Liver (tissue), 9 donors: ENCODE data around the gene IQCF2. TPM values are rescaled to one million over a fixed set of nuclear protein-coding genes. Genes with fewer than 3 reads are reported as not detected.

ENCODE experiments used
- DNase-seq: peaks from one replicate; pipeline ENCODE4 v3.0.0-alpha.2; 2017; ENCODE audit warnings: low spot score
- H3K27ac ChIP-seq, 2 donors: one replicate each; pipeline ENCODE4 v1.7.0; 2013; ENCODE audit warnings: inconsistent platforms in 2 of 2, low read length in 2 of 2, control low read depth in 1 of 2, low read depth in 1 of 2, mild to moderate bottlenecking in 1 of 2
- H3K27me3 ChIP-seq, 4 donors: one replicate each; pipeline versions ENCODE4 v1.6.1 to v1.7.0; 2013; ENCODE audit warnings: low read length in 3 of 4, inconsistent platforms in 1 of 4, mild to moderate bottlenecking in 1 of 4, moderate library complexity in 1 of 4; ENCODE audit not compliant: control insufficient read depth in 4 of 4, insufficient read depth in 4 of 4
- H3K36me3 ChIP-seq, 4 donors: one replicate each; pipeline versions ENCODE4 v1.6.1 to v1.7.0; 2013; ENCODE audit warnings: low read length in 3 of 4, mild to moderate bottlenecking in 3 of 4, low read depth in 1 of 4, moderate library complexity in 1 of 4; ENCODE audit not compliant: control insufficient read depth in 4 of 4, insufficient read depth in 3 of 4
- H3K4me1 ChIP-seq, 4 donors: one replicate each; pipeline versions ENCODE4 v1.6.1 to v1.7.0; 2013; ENCODE audit warnings: low read length in 3 of 4, mild to moderate bottlenecking in 3 of 4, moderate library complexity in 1 of 4; ENCODE audit not compliant: control insufficient read depth in 4 of 4, insufficient read depth in 4 of 4
- H3K4me3 ChIP-seq, 3 donors: one replicate each; pipeline versions ENCODE4 v1.6.1 to v1.7.0; 2013; ENCODE audit warnings: low read length in 3 of 3, control low read depth in 1 of 3, low read depth in 1 of 3, mild to moderate bottlenecking in 1 of 3
- H3K9ac ChIP-seq, 2 donors: one replicate each; pipeline ENCODE4 v1.7.0; 2013; ENCODE audit warnings: low read length in 2 of 2, mild to moderate bottlenecking in 2 of 2, moderate library complexity in 2 of 2, control low read depth in 1 of 2, low read depth in 1 of 2
- H3K9me3 ChIP-seq, 4 donors: one replicate each; pipeline versions ENCODE4 v1.6.1 to v1.7.0; 2013; ENCODE audit warnings: low read length in 3 of 4; ENCODE audit not compliant: control insufficient read depth in 4 of 4
- EGR1 ChIP-seq, 2 donors: IDR thresholded peaks; 2 replicates each; pipeline ENCODE4 v1.6.1; 2016 to 2018; ENCODE audit warnings: antibody characterized with exemption in 2 of 2, low read depth in 2 of 2
- FOXA1 ChIP-seq: IDR thresholded peaks from 2 replicates; pipeline ENCODE4 v1.6.1; 2016; ENCODE audit warnings: antibody characterized with exemption
- FOXA2 ChIP-seq: IDR thresholded peaks from 2 replicates; pipeline ENCODE4 v1.6.1; 2016; ENCODE audit warnings: antibody characterized with exemption
- GABPA ChIP-seq, 2 donors: IDR thresholded peaks in 1 of 2; conservative IDR thresholded peaks in 1 of 2; 2 replicates each; pipeline ENCODE4 v1.6.1; 2016; ENCODE audit warnings: antibody characterized with exemption in 2 of 2, mild to moderate bottlenecking in 1 of 2, moderate library complexity in 1 of 2
- HNF4A ChIP-seq, 2 donors: conservative IDR thresholded peaks; 2 replicates each; pipeline ENCODE4 v1.6.1; 2016; ENCODE audit warnings: antibody characterized with exemption in 2 of 2, mild to moderate bottlenecking in 2 of 2
- NR2F2 ChIP-seq: IDR thresholded peaks from 2 replicates; pipeline ENCODE4 v1.6.1; 2016; ENCODE audit warnings: antibody characterized with exemption
- RAD21 ChIP-seq, 2 donors: IDR thresholded peaks; 2 replicates each; pipeline ENCODE4 v1.6.1; 2016; ENCODE audit warnings: antibody characterized with exemption in 2 of 2, mild to moderate bottlenecking in 2 of 2
- RXRA ChIP-seq, 2 donors: IDR thresholded peaks; 2 replicates each; pipeline ENCODE4 v1.6.1; 2017 to 2018; ENCODE audit warnings: antibody characterized with exemption in 2 of 2, mild to moderate bottlenecking in 1 of 2
- SP1 ChIP-seq: IDR thresholded peaks from 2 replicates; pipeline ENCODE4 v1.6.1; 2018; ENCODE audit warnings: antibody characterized with exemption, mild to moderate bottlenecking
- TAF1 ChIP-seq: conservative IDR thresholded peaks from 2 replicates; pipeline ENCODE4 v1.6.1; 2016; ENCODE audit warnings: antibody characterized with exemption, mild to moderate bottlenecking
- YY1 ChIP-seq: IDR thresholded peaks from 2 replicates; pipeline ENCODE4 v1.6.1; 2016; ENCODE audit warnings: antibody characterized with exemption, mild to moderate bottlenecking
- WGBS: extraction: QIAGEN DNeasy Blood & Tissue Kit; methylation state at CpG from one replicate; pipeline ENCODE4 v1.1.7; 2013; 5-methylcytosine and 5-hydroxymethylcytosine counted together
- polyA plus RNA-seq, 2 donors: library from polyadenylated mRNA; stranded (reverse) in 1 of 2; unstranded in 1 of 2; fragments of 200-250 nt in 1 of 2; fragments of >200 nt in 1 of 2; fragmentation: Nextera tagmentation in 1 of 2; extraction: Ambion mirVana in 1 of 2; gene quantifications; one replicate each; pipeline versions ENCODE4 v1.2.1 to v1.2.3, GENCODE V29; 2013 to 2015
- total RNA-seq, 2 donors: library from RNA; depleted of rRNA; stranded (reverse); fragments of >200 nt; gene quantifications; one replicate each; pipeline ENCODE4 v1.2.3, GENCODE V29; 2014
- TF ChIP-seq, protein P1 (sequence below): IDR thresholded peaks from 2 replicates; pipeline ENCODE4 v1.6.1; 2016; ENCODE audit warnings: antibody characterized with exemption, mild to moderate bottlenecking
- TF ChIP-seq, protein P2 (sequence below): IDR thresholded peaks from 2 replicates; pipeline ENCODE4 v1.6.1; 2016; ENCODE audit warnings: antibody characterized with exemption
- TF ChIP-seq, protein P3 (sequence below): fragments of 150-350 bp; IDR thresholded peaks from 2 replicates; pipeline ENCODE4 v1.5.1; 2017; ENCODE audit warnings: improper control_type of control experiment, low read depth, low read length; ENCODE audit not compliant: missing input control
- TF ChIP-seq, protein P4 (sequence below): IDR thresholded peaks from 2 replicates; pipeline ENCODE4 v1.6.1; 2016; ENCODE audit warnings: antibody characterized with exemption
- TF ChIP-seq, protein P5 (sequence below): IDR thresholded peaks from 2 replicates; pipeline ENCODE4 v1.6.1; 2016; ENCODE audit warnings: antibody characterized with exemption
- donor health status: healthy.
- donor health status: healthy.
- donor health status: healthy.
- donor health status: healthy.
- donor health status: healthy.

The IQCF2 gene
- total and polyA plus RNA-seq, 4 donors, result not detected

DNA sequence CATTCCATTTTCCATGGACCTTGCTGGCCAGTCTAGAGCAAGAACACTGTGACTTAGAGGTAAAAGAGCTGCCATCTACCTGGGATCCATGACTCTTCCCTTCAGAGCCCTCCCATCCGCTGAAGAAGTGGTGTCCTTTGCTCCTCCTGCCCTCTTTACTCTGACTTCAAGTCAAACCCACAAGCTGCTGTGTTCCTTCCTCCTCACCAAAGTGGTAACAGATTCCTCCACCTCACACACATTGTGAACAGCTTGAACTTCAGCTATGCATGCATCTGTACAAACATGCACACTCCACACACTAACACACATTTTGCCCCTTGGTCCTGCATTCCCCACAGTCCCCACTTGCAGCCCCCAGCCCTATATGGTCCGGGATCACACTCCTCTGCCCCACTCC is 13.0 kb downstream of the IQCF2 start:
- no peaks in the 10 kb centered on the region for H3K4me1 ChIP-seq
- H3K4me3 ChIP-seq, result no peak overlapping the region
- H3K9ac ChIP-seq, result no peak overlapping the region
- WGBS, result 60% methylated on average over 2 of the region's 2 CpGs
- TF ChIP-seq GABPA (IDR thresholded peaks at IDR 0.05 in 1 of 2, conservative IDR thresholded peaks at IDR 0.05 in 1 of 2) (no peak), YY1 (no peak)
- TF ChIP-seq, protein P1, sequence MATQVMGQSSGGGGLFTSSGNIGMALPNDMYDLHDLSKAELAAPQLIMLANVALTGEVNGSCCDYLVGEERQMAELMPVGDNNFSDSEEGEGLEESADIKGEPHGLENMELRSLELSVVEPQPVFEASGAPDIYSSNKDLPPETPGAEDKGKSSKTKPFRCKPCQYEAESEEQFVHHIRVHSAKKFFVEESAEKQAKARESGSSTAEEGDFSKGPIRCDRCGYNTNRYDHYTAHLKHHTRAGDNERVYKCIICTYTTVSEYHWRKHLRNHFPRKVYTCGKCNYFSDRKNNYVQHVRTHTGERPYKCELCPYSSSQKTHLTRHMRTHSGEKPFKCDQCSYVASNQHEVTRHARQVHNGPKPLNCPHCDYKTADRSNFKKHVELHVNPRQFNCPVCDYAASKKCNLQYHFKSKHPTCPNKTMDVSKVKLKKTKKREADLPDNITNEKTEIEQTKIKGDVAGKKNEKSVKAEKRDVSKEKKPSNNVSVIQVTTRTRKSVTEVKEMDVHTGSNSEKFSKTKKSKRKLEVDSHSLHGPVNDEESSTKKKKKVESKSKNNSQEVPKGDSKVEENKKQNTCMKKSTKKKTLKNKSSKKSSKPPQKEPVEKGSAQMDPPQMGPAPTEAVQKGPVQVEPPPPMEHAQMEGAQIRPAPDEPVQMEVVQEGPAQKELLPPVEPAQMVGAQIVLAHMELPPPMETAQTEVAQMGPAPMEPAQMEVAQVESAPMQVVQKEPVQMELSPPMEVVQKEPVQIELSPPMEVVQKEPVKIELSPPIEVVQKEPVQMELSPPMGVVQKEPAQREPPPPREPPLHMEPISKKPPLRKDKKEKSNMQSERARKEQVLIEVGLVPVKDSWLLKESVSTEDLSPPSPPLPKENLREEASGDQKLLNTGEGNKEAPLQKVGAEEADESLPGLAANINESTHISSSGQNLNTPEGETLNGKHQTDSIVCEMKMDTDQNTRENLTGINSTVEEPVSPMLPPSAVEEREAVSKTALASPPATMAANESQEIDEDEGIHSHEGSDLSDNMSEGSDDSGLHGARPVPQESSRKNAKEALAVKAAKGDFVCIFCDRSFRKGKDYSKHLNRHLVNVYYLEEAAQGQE, result no peak
- TF ChIP-seq, protein P2, sequence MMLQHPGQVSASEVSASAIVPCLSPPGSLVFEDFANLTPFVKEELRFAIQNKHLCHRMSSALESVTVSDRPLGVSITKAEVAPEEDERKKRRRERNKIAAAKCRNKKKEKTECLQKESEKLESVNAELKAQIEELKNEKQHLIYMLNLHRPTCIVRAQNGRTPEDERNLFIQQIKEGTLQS, result no peak
- TF ChIP-seq, protein P3, sequence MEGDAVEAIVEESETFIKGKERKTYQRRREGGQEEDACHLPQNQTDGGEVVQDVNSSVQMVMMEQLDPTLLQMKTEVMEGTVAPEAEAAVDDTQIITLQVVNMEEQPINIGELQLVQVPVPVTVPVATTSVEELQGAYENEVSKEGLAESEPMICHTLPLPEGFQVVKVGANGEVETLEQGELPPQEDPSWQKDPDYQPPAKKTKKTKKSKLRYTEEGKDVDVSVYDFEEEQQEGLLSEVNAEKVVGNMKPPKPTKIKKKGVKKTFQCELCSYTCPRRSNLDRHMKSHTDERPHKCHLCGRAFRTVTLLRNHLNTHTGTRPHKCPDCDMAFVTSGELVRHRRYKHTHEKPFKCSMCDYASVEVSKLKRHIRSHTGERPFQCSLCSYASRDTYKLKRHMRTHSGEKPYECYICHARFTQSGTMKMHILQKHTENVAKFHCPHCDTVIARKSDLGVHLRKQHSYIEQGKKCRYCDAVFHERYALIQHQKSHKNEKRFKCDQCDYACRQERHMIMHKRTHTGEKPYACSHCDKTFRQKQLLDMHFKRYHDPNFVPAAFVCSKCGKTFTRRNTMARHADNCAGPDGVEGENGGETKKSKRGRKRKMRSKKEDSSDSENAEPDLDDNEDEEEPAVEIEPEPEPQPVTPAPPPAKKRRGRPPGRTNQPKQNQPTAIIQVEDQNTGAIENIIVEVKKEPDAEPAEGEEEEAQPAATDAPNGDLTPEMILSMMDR, result no peak
- H3K36me3 ChIP-seq, result no peaks in the 10 kb centered on the region
- no peak overlapping the region for H3K27ac ChIP-seq
- no peaks in the 10 kb centered on the region for H3K9me3 ChIP-seq
- no peak for DNase-seq
- H3K27me3 ChIP-seq, result peaks cover 0 to 2% (median 0%) of the 10 kb centered on the region in 4 donors

DNA sequence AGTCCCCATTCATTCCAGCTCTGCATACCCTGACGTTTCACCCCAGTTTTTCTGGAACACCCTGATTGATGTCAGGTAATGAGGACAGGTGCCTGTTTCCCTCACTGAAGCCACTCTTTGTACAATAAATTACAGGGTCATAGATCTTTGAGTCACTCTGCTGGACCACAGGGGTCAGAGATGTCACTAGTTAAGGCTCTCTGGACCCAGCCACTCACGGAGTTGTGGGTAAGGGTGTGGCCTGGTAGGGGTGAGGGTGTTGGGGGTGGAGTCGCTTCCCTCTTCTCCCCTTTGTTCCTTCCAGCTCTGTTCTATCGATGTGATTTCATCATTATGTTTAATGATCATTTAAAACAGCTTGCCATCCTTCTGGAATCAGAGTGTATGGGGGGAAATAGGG is 13.5 kb downstream of the IQCF2 start:
- 47% methylated on average over 4 of the region's 4 CpGs for WGBS
- no peaks in the 10 kb centered on the region for H3K4me1 ChIP-seq
- no peaks in the 10 kb centered on the region for H3K9me3 ChIP-seq
- no peak overlapping the region for H3K9ac ChIP-seq
- no peaks in the 10 kb centered on the region for H3K36me3 ChIP-seq
- no peaks in the 10 kb centered on the region for H3K27me3 ChIP-seq
- no peak overlapping the region for H3K27ac ChIP-seq
- TF ChIP-seq, protein P1, result no peak
- TF ChIP-seq NR2F2 (no peak), FOXA2 (no peak), HNF4A (conservative IDR thresholded peaks at IDR 0.05) (no peak), RAD21 (IDR thresholded peaks at IDR 0.05) (no peak), FOXA1 (no peak), EGR1 (IDR thresholded peaks at IDR 0.05; ENCODE audit: low read depth in 2 of 2) (no peak), SP1 (no peak), GABPA (IDR thresholded peaks at IDR 0.05 in 1 of 2, conservative IDR thresholded peaks at IDR 0.05 in 1 of 2) (no peak), TAF1 (no peak), RXRA (IDR thresholded peaks at IDR 0.05) (no peak)
- TF ChIP-seq, protein P2, result no peak
- TF ChIP-seq, protein P4, sequence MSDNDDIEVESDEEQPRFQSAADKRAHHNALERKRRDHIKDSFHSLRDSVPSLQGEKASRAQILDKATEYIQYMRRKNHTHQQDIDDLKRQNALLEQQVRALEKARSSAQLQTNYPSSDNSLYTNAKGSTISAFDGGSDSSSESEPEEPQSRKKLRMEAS, result no peak
- TF ChIP-seq, protein P5, sequence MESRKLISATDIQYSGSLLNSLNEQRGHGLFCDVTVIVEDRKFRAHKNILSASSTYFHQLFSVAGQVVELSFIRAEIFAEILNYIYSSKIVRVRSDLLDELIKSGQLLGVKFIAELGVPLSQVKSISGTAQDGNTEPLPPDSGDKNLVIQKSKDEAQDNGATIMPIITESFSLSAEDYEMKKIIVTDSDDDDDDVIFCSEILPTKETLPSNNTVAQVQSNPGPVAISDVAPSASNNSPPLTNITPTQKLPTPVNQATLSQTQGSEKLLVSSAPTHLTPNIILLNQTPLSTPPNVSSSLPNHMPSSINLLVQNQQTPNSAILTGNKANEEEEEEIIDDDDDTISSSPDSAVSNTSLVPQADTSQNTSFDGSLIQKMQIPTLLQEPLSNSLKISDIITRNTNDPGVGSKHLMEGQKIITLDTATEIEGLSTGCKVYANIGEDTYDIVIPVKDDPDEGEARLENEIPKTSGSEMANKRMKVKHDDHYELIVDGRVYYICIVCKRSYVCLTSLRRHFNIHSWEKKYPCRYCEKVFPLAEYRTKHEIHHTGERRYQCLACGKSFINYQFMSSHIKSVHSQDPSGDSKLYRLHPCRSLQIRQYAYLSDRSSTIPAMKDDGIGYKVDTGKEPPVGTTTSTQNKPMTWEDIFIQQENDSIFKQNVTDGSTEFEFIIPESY, result no peak
- DNase-seq, result no peak
- no peak overlapping the region for H3K4me3 ChIP-seq
